Middle frontal gyrus (tissue), 1 donor: ENCODE measurements around the gene PAQR7.

Source experiments
- DNase-seq: peaks from one replicate; pipeline ENCODE4 v3.0.0-alpha.2; 2015; ENCODE audit warnings: low spot score; ENCODE audit errors: extremely low spot score

The PAQR7 gene

GRCh38 chr1:25902462-25902861 lies 27.0 kb upstream of the PAQR7 start:
- DNase-seq = no peak

- DNase-seq = no peak
Observed at GRCh38 chr1:25900219-25900618, 24.7 kb upstream of the PAQR7 start.

GRCh38 chr1:25899792-25900191 lies 24.3 kb upstream of the PAQR7 start:
- DNase-seq = no peak

- DNase-seq = no peak
Observed at GRCh38 chr1:25898223-25899015, 22.9 kb upstream of the PAQR7 start.

GRCh38 chr1:25897754-25898153 lies 22.2 kb upstream of the PAQR7 start:
- DNase-seq = no peak

GRCh38 chr1:25896266-25896665 lies 20.8 kb upstream of the PAQR7 start:
- DNase-seq = no peak

- DNase-seq = peak; percentile 91
Observed at GRCh38 chr1:25895365-25895990, 20.0 kb upstream of the PAQR7 start.

GRCh38 chr1:25893116-25893515 lies 17.6 kb upstream of the PAQR7 start:
- no peak for DNase-seq

GRCh38 chr1:25891606-25892005 lies 16.1 kb upstream of the PAQR7 start:
- DNase-seq = no peak

- no peak for DNase-seq
Observed at GRCh38 chr1:25890239-25891034, 14.9 kb upstream of the PAQR7 start.

GRCh38 chr1:25889470-25889869 lies 14.0 kb upstream of the PAQR7 start:
- DNase-seq = no peak

GRCh38 chr1:25888426-25888987 lies 13.0 kb upstream of the PAQR7 start:
- no peak for DNase-seq

GRCh38 chr1:25885602-25886001 lies 10.1 kb upstream of the PAQR7 start:
- no peak for DNase-seq

GRCh38 chr1:25881266-25881665 lies 5.8 kb upstream of the PAQR7 start:
- no peak for DNase-seq

- DNase-seq = no peak
Observed at GRCh38 chr1:25880518-25880917, 5.0 kb upstream of the PAQR7 start.

- no peak for DNase-seq
Observed at GRCh38 chr1:25879675-25880074, 4.2 kb upstream of the PAQR7 start.

GRCh38 chr1:25878690-25879089 lies 3.2 kb upstream of the PAQR7 start:
- no peak for DNase-seq

- no peak for DNase-seq
Observed at GRCh38 chr1:25877155-25877554, 1.6 kb upstream of the PAQR7 start.

GRCh38 chr1:25876693-25877077 lies 1.2 kb upstream of the PAQR7 start:
- no peak for DNase-seq

GRCh38 chr1:25875856-25876692 lies 566 bp upstream of the PAQR7 start:
- no peak for DNase-seq

GRCh38 chr1:25874635-25875153 lies 814 bp downstream of the PAQR7 start:
- no peak for DNase-seq
